Motor neuron (in vitro differentiated cells): Measurements from ENCODE around the gene MYADML2. TPM values are rescaled to one million over a fixed set of nuclear protein-coding genes. Genes with fewer than 3 reads are reported as not detected.

Experiments
- ATAC-seq, 8 experiments: fragments of 200-7000 bp; cut with Tn5 transposase; replicated peaks in 6 of 8; 2 replicates each; pipeline ENCODE4 v1.8.0; 2021; ENCODE audit warnings: mild to moderate bottlenecking in 8 of 8, moderate library complexity in 8 of 8
- H3K27ac ChIP-seq, 2 donors: fragments of 250-450 bp; sonication (Bioruptor Pico); 2 replicates each; pipeline ENCODE4 v1.9.0; 2021; ENCODE audit warnings: antibody characterized with exemption in 2 of 2, mild to moderate bottlenecking in 2 of 2, moderate library complexity in 1 of 2
- H3K4me1 ChIP-seq, 2 donors: fragments of 250-450 bp; sonication (Bioruptor Pico); replicated peaks in 1 of 2; 2 replicates each; pipeline ENCODE4 v1.6.1; 2021; ENCODE audit warnings: antibody characterized with exemption in 2 of 2, mild to moderate bottlenecking in 2 of 2, moderate library complexity in 1 of 2
- H3K4me3 ChIP-seq, 5 donors: fragments of 250-450 bp; sonication (Bioruptor Pico); 2 replicates each; pipeline ENCODE4 v1.9.0; 2021; ENCODE audit warnings: antibody characterized with exemption in 5 of 5, mild to moderate bottlenecking in 5 of 5, moderate library complexity in 4 of 5
- WGBS, 10 experiments: fragments of 450-650 bp; shearing (Covaris generic); methylation state at CpG; one replicate each; pipeline ENCODE4 v1.0.0; 2022; 5-methylcytosine and 5-hydroxymethylcytosine counted together
- in situ Hi-C, 9 experiments: fragments of 400-800 bp; cut with MboI; loops; one replicate each; pipeline ENCODE4 v1.15.0; 2021; ENCODE audit warnings: low sequenced_read_pairs in 9 of 9, low pct_unique_long_range_greater_than_20kb in 2 of 9; ENCODE audit not compliant: unreplicated experiment in 9 of 9
- total RNA-seq, 8 experiments: library from RNA; unstranded; fragments of 300-600 nt; gene quantifications; 2 replicates each; pipeline versions ENCODE4 v1.2.3 to v1.2.4, GENCODE V29; 2022

The MYADML2 gene
- total RNA-seq, 8 experiments from 2014 or later = 0.10 to 1.4 (median 0.47) TPM

DNA sequence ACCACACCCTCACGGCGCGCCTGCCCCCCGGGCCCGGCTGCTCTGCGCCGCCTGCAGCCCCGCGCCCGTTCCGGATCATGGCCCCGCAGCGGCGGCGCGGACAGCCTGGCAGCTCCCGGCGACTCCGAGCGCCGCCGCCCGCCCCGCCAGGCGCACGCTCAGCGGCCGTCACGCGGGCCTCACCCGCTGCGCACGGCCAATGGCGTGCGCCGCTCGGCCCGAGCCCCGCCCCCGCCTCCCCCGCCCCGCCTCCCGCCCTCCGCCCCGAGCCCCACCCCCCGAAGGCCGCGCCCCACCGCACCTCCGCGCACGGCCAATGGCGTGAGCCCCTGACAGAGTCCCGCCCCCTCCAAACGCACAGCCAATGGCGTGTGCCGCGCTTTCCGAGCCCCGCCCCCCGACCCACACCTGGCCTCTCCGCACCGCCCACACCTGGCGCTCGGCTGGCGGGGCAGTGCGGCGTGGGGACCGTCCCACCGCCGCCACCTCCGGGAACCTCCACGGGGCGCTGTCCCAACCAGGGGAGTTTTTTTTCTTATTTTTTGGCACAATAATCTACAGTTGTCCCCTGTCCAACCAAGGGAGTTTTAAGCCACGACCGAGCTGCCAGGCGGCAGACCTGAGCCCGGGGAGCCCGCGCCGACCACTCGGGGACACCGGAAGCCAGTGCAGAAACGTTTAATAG, 35.6 kb downstream of the MYADML2 start, which contains the start of gene PCYT2:
PCYT2 (minus strand) TSS at position 123 of the 685 bp plus-strand sequence; CDS start at position 79, 44 bp downstream.
- in situ Hi-C loops = no loop called here

GRCh38 chr17:81910840-81911276, 36.2 kb downstream of the MYADML2 start:
- Histone ChIP-seq H3K4me3 (peak overlapping the region; percentile 63 to 88 (median 72)), H3K27ac (peak overlapping the region in 1 of 2 donors; percentile 58), H3K4me1 (peaks cover 6 to 8% of the 10 kb centered on the region in 2 donors)
- in situ Hi-C loops = no loop called here
- 2% methylated on average over 7 of the region's 55 CpGs; no CpG with 5 or more reads in 9 of the 10 experiments for WGBS, 10 experiments
- peak; percentile 30 to 50 (median 48) for ATAC-seq

More for the DNA sequence above, 35.6 kb downstream of the MYADML2 start, which contains the start of gene PCYT2:
- Histone ChIP-seq H3K27ac (peak within 1 kb of the TSS in 1 of 2 donors; percentile 58), H3K4me3 (peak within 1 kb of the TSS; percentile 63 to 88 (median 72)), H3K4me1 (peaks cover 6 to 9% of the 10 kb centered on the region in 2 donors)
- 13 to 25% (median 15%) methylated on average over 3 to 10 of the region's 84 CpGs; no CpG with 5 or more reads in 7 of the 10 experiments for WGBS, 10 experiments
- peak; percentile 75 to 93 (median 88) for ATAC-seq

DNA sequence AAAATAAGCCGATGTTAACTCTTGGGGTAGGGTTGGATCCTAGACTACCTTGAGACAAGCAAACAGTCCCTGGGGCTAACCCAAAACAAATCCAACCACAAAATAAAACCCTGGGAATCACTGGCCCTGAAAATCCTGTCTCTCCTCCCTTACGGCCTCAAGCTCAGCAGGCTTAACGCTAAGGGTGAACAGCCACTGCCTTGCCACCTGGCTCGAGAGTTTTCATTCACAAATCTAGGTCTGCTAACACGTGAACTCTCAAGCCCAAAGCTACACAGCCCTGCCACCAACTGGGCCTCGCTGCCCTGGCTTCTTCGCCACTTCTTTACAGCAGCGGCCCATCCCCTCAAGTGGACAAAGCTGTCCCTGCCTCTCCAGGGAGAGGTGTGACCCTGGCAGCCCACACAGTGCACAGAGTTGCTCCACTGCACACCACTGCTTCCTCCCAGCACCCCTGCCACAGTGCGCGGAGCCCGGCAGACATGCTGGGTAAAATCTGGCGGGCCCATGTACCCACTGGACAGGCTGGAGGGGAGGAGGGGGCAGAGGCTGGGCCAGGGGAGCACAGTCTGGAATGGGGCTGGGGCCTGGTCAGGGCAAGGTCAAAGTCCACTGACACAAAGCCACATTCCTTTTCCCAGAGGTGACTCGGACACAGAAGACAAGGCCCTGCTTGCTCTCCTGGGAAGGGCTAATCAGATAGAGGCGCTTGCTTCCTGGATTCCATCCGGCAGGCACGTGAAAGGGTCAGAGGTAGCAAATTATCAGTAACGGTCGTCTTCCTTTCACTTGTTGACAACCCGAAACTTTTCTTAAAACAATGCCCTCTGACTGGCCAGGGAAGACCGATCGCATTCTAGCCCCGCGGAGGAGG, 36.8 kb downstream of the MYADML2 start:
- peak overlapping the region; percentile 63 to 88 (median 72) for H3K4me3 ChIP-seq
- H3K27ac ChIP-seq = no peak overlapping the region
- H3K4me1 ChIP-seq = peaks cover 6 to 8% of the 10 kb centered on the region in 2 donors
- in situ Hi-C loops = no loop called here
- 22 to 100% (median 47%) methylated on average over 1 to 15 of the region's 23 CpGs; no CpG with 5 or more reads in 3 of the 10 experiments for WGBS, 10 experiments
- peak in 3 of 8 experiments; percentile 2 to 7 (median 3) for ATAC-seq

DNA sequence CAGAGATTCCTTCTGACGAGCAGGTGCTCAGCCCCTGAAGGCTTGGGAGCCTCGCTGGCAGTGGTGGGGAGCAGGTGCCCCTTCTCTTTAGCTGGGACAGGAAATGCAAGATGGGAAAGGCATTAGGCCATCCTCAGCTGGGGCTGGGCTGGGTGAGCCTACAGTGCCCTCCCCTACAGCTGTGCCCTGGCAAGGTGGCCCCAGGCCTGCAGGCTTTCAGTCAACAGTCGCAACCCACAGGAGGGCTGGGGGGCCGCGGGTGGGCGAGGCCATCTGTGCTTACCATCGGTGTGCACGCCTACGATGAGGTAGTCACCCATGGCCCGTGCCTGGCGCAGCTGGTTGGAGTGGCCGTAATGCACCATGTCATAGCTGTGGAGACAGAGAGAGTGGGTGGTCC, 37.8 kb downstream of the MYADML2 start:
- Histone ChIP-seq H3K4me1 (peaks cover 6 to 8% of the 10 kb centered on the region in 2 donors), H3K4me3 (no peak overlapping the region), H3K27ac (no peak overlapping the region)
- 80 to 100% (median 97%) methylated on average over 1 to 9 of the region's 12 CpGs; no CpG with 5 or more reads in 7 of the 10 experiments for WGBS, 10 experiments
- in situ Hi-C loops = no loop called here
- no peak for ATAC-seq

- WGBS, 10 experiments = no CpG with 5 or more reads among the region's 11 CpGs
- in situ Hi-C loops = no loop called here
- H3K4me1 ChIP-seq = peaks cover 6 to 8% of the 10 kb centered on the region in 2 donors
- no peak overlapping the region for H3K27ac ChIP-seq
- ATAC-seq = no peak
- no peak overlapping the region for H3K4me3 ChIP-seq
Measured at GRCh38 chr17:81908793-81909192, 38.2 kb downstream of the MYADML2 start.

DNA sequence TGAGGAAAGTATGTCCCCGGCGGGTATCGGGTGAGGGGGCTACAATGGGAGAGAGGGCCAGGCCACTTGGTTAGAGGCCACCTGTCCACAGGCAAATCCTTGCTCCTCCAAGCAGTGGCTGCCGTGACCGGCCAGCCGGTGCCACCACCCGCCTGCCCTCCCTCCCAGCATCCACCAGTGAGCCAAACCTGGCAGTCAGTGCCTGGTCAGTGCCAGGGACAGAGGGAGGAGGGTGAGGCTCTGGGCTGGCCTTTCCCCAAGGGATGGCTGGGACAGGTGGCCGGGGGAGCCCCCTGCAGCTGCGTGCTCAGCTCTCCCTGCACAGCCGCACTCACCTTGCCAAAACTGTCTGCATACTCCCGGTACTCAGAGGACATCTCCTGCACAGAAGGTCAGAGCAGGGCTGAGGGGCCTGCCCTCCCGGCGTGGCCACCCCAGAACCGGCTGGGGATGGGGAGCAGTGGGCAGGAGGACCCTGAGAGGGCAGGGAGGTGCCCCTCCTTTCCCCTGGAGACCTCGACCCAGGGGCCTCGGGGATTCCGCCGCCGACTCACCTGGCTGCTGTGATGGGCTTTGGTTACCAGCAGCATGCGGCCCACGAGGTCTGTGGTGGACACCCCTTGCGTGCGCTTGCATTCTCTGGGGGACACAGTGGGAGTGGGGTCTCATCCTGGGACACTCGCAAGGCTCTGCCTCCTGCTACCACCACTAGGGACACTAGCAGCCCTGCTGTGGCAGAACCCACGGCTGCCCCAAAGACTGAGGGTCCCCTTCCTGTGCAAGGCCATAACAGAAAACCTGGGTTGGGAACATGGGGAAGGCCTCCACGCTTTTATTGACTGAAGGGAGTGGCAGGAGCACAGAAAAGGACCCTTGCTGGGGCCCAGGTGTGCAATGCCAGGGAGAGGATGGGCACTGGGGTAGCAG, 39.6 kb downstream of the MYADML2 start:
- Histone ChIP-seq H3K27ac (no peak overlapping the region), H3K4me3 (no peak overlapping the region), H3K4me1 (peaks cover 6 to 8% of the 10 kb centered on the region in 2 donors)
- ATAC-seq = no peak
- 80 to 100% (median 94%) methylated on average over 1 to 2 of the region's 26 CpGs; no CpG with 5 or more reads in 6 of the 10 experiments for WGBS, 10 experiments
- in situ Hi-C loops = no loop called here

GRCh38 chr17:81906476-81907218, 40.4 kb downstream of the MYADML2 start:
- no peak overlapping the region for H3K27ac ChIP-seq
- no peak overlapping the region for H3K4me3 ChIP-seq
- in situ Hi-C loops = no loop called here
- no peak for ATAC-seq
- H3K4me1 ChIP-seq = peaks cover 8 to 12% of the 10 kb centered on the region in 2 donors
- WGBS, 10 experiments = 93% methylated on average over 2 of the region's 15 CpGs; no CpG with 5 or more reads in 9 of the 10 experiments

DNA sequence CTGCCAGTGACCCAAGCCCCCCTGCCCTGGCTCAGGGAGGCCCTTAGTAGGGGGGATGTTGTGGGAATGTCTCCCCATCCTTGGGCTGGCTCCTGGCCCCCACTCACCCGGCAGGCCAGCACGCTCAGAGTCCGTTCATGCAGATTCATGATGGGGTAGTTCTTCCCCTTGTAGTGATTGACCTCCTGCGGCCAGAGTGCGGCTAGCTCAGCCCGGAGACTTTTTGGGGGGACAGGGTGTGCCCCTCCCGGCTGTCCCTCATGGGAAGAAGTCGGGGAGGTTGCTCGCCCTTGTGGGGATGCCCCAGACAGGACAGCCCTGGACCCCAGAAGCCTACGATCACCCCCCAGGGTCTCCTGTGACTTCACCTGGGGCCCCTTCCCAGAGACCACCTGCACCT, 41.0 kb downstream of the MYADML2 start:
- in situ Hi-C loops = no loop called here
- Histone ChIP-seq H3K27ac (no peak overlapping the region), H3K4me1 (peaks cover 10 to 13% of the 10 kb centered on the region in 2 donors), H3K4me3 (no peak overlapping the region)
- no peak for ATAC-seq
- WGBS, 10 experiments = 82 to 100% methylated on average over 1 to 2 of the region's 10 CpGs; no CpG with 5 or more reads in 8 of the 10 experiments

DNA sequence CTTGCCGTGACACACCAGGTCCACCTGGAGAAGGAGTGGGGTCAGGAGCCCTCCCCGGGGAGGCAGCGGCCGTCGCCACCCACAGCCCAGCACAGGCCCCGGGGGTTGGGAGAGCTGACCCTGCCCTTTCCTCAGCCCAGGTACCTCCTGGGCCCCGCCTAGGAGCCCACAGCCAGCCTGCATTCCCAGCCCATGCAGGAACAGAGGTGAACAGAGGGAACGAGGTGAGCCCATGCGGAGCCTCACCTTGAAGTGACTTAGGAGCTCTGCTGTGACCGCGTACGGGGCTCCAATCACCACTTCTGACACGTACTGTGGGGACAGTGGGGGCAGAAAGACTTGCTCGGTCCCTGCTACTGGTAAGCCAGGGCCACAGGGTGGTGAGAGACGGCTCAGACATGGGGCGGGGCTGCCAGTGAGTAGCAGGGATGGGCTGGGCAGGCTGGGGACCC, 41.6 kb downstream of the MYADML2 start:
- Histone ChIP-seq H3K4me1 (peaks cover 10 to 12% of the 10 kb centered on the region in 2 donors), H3K4me3 (no peak overlapping the region), H3K27ac (no peak overlapping the region)
- in situ Hi-C loops = no loop called here
- ATAC-seq = no peak
- 80 to 100% (median 88%) methylated on average over 2 to 12 of the region's 16 CpGs; no CpG with 5 or more reads in 7 of the 10 experiments for WGBS, 10 experiments

- H3K4me1 ChIP-seq = peaks cover 5 to 6% of the 10 kb centered on the region in 2 donors
- H3K4me3 ChIP-seq = no peak overlapping the region
- 80 to 100% (median 80%) methylated on average over 1 to 2 of the region's 28 CpGs; no CpG with 5 or more reads in 7 of the 10 experiments for WGBS, 10 experiments
- no peak for ATAC-seq
- no peak overlapping the region for H3K27ac ChIP-seq
- in situ Hi-C loops = no loop called here
Measured at GRCh38 chr17:81904600-81905423, 42.2 kb downstream of the MYADML2 start.
